Mesendoderm (in vitro differentiated cells): Measurements from ENCODE around the gene TSPAN7.

Experiments
- DNase-seq: peaks from one replicate; pipeline ENCODE4 v3.0.0; 2013
- H2AK5ac ChIP-seq: 2 replicates; pipeline ENCODE4 v1.6.1; 2013; ENCODE audit warnings: low read length, inconsistent platforms
- H2BK120ac ChIP-seq: 2 replicates; pipeline ENCODE4 v1.6.1; 2013; ENCODE audit warnings: low read depth, mild to moderate bottlenecking, low read length, moderate library complexity, mixed read lengths
- H2BK15ac ChIP-seq: replicated peaks from 2 replicates; pipeline ENCODE4 v1.6.1; 2013; ENCODE audit warnings: low read depth, mild to moderate bottlenecking, moderate library complexity
- H2BK5ac ChIP-seq: 2 replicates; pipeline ENCODE4 v1.6.1; 2013; ENCODE audit warnings: low read length, inconsistent platforms
- H3K18ac ChIP-seq: 2 replicates; pipeline ENCODE4 v1.6.1; 2013; ENCODE audit warnings: mild to moderate bottlenecking, low read length, mixed read lengths
- H3K23ac ChIP-seq: one replicate; pipeline ENCODE4 v1.6.1; 2013; ENCODE audit warnings: low read length
- H3K27ac ChIP-seq: 2 replicates; pipeline ENCODE4 v1.5.1; 2013; ENCODE audit warnings: low read depth, mild to moderate bottlenecking, inconsistent platforms, low read length, moderate library complexity
- H3K27me3 ChIP-seq: 2 replicates; pipeline ENCODE4 v1.6.1; 2013; ENCODE audit warnings: low read length, control low read depth, mild to moderate bottlenecking, inconsistent platforms; ENCODE audit not compliant: insufficient read depth, poor library complexity
- H3K36me3 ChIP-seq: 2 replicates; pipeline ENCODE4 v1.6.1; 2013; ENCODE audit warnings: low read length, inconsistent platforms; ENCODE audit not compliant: control insufficient read depth, insufficient read depth
- H3K4ac ChIP-seq: one replicate; pipeline ENCODE4 v1.6.1; 2013; ENCODE audit warnings: low read depth, mild to moderate bottlenecking, low read length, moderate library complexity
- H3K4me1 ChIP-seq: 2 replicates; pipeline ENCODE4 v1.6.1; 2013; ENCODE audit warnings: low read depth, low read length, inconsistent platforms; ENCODE audit not compliant: control insufficient read depth
- H3K4me2 ChIP-seq: 2 replicates; pipeline ENCODE4 v1.6.1; 2013; ENCODE audit warnings: low read length
- H3K4me3 ChIP-seq: 2 replicates; pipeline ENCODE4 v1.5.1; 2013; ENCODE audit warnings: mild to moderate bottlenecking, low read length
- H3K56ac ChIP-seq: one replicate; pipeline ENCODE4 v1.6.1; 2013; ENCODE audit warnings: low read length
- H3K79me1 ChIP-seq: 2 replicates; pipeline ENCODE4 v1.6.1; 2013; ENCODE audit warnings: low read length, inconsistent platforms
- H3K79me2 ChIP-seq: 2 replicates; pipeline ENCODE4 v1.6.1; 2013; ENCODE audit warnings: mild to moderate bottlenecking, low read length; ENCODE audit not compliant: control insufficient read depth, insufficient read depth
- H3K9ac ChIP-seq: 2 replicates; pipeline ENCODE4 v1.6.1; 2013; ENCODE audit warnings: low read length, inconsistent platforms
- H4K5ac ChIP-seq: one replicate; pipeline ENCODE4 v1.6.1; 2013; ENCODE audit warnings: low read length
- H4K8ac ChIP-seq: one replicate; pipeline ENCODE4 v1.6.1; 2013; ENCODE audit warnings: low read depth, mild to moderate bottlenecking, control low read depth, low read length, moderate library complexity
- WGBS: extraction: QIAGEN DNeasy Blood & Tissue Kit; methylation state at CpG from one replicate; pipeline ENCODE4 v1.1.7; 2013; ENCODE audit warnings: low lambda C conversion rate, missing lambda C conversion rate; ENCODE audit not compliant: insufficient coverage; ENCODE audit errors: extremely low coverage; 5-methylcytosine and 5-hydroxymethylcytosine counted together

Gene TSPAN7

GRCh38 chrX:38668771-38669170, 107.4 kb downstream of the TSPAN7 start:
- Histone ChIP-seq H3K4me2 (no peak overlapping the region), H2BK5ac (no peak overlapping the region), H3K4me1 (no peaks in the 10 kb centered on the region), H3K18ac (no peak overlapping the region), H2BK15ac (no peak overlapping the region), H3K9ac (no peak overlapping the region), H3K4ac (no peak overlapping the region), H3K36me3 (no peaks in the 10 kb centered on the region), H2AK5ac (no peak overlapping the region), H3K79me1 (no peaks in the 10 kb centered on the region), H4K8ac (no peak overlapping the region), H3K23ac (no peak overlapping the region), H3K4me3 (no peak overlapping the region), H3K27ac (no peak overlapping the region), H4K5ac (no peak overlapping the region), H3K56ac (no peak overlapping the region), H3K79me2 (no peaks in the 10 kb centered on the region), H3K27me3 (no peaks in the 10 kb centered on the region), H2BK120ac (no peak overlapping the region)
- no CpG with 5 or more reads among the region's 1 CpG for WGBS
- DNase-seq, result no peak

GRCh38 chrX:38669428-38669827, 108.1 kb downstream of the TSPAN7 start:
- Histone ChIP-seq H3K79me2 (no peaks in the 10 kb centered on the region), H3K27me3 (no peaks in the 10 kb centered on the region), H3K4ac (no peak overlapping the region), H3K4me2 (no peak overlapping the region), H3K9ac (no peak overlapping the region), H4K5ac (no peak overlapping the region), H3K79me1 (no peaks in the 10 kb centered on the region), H3K56ac (no peak overlapping the region), H3K4me1 (no peaks in the 10 kb centered on the region), H3K27ac (no peak overlapping the region), H3K36me3 (no peaks in the 10 kb centered on the region), H3K23ac (no peak overlapping the region), H2BK5ac (no peak overlapping the region), H2AK5ac (no peak overlapping the region), H4K8ac (no peak overlapping the region), H2BK15ac (no peak overlapping the region), H3K18ac (no peak overlapping the region), H3K4me3 (no peak overlapping the region), H2BK120ac (no peak overlapping the region)
- no peak for DNase-seq
- no CpG with 5 or more reads among the region's 4 CpGs for WGBS

DNA sequence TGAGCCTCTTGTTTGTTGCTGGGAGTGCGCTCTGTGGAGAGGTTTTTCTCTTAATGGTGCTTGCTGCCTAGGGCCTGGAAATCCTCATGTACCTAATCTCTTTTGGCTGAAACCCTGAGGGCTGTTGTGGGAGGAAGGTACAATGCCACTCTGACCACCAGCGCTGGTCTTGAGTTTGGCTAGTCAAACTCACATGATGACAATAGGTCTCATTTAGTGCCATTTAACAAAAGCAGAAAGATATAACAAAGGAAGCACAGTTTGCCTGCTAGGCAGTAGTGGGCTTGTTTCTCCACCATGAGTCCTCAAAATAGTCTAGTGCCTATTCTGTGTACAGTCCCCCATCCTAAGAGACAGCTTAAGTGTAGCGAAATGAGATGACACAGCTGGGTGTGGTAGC, 111.3 kb downstream of the TSPAN7 start:
- no peak overlapping the region for H3K4ac ChIP-seq
- WGBS, result no CpG with 5 or more reads among the region's 3 CpGs
- H2BK120ac ChIP-seq, result no peak overlapping the region
- no peak overlapping the region for H4K8ac ChIP-seq
- H3K27ac ChIP-seq, result no peak overlapping the region
- no peak overlapping the region for H3K23ac ChIP-seq
- no peak overlapping the region for H2BK5ac ChIP-seq
- H3K4me2 ChIP-seq, result no peak overlapping the region
- H3K36me3 ChIP-seq, result no peaks in the 10 kb centered on the region
- no peak overlapping the region for H3K18ac ChIP-seq
- no peaks in the 10 kb centered on the region for H3K79me1 ChIP-seq
- H3K27me3 ChIP-seq, result no peaks in the 10 kb centered on the region
- DNase-seq, result no peak
- no peak overlapping the region for H2BK15ac ChIP-seq
- H3K79me2 ChIP-seq, result no peaks in the 10 kb centered on the region
- no peaks in the 10 kb centered on the region for H3K4me1 ChIP-seq
- no peak overlapping the region for H3K4me3 ChIP-seq
- no peak overlapping the region for H2AK5ac ChIP-seq
- no peak overlapping the region for H4K5ac ChIP-seq
- H3K9ac ChIP-seq, result no peak overlapping the region
- no peak overlapping the region for H3K56ac ChIP-seq

DNA sequence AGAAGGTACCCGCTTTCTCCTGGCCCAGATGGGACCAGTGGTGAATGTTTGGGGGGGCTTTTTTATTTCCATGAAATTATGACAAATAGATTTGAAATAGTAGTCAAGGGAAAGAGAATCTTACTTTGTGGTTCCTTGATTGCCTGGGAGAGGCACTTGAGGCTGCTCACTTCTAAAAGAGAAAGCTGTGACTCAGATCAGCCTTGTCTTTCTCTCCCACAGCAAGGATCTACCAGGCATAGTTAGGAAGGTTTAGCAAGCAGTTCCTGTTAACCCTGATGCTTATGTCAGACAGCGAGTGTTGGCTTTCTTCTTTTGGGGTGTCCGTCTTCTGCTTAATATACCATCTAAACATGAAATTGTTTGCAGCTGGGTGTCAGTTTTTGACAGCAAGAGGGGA, 114.5 kb downstream of the TSPAN7 start:
- Histone ChIP-seq H3K18ac (no peak overlapping the region), H3K79me1 (no peaks in the 10 kb centered on the region), H2BK120ac (no peak overlapping the region), H3K27me3 (no peaks in the 10 kb centered on the region), H3K79me2 (no peaks in the 10 kb centered on the region), H4K8ac (no peak overlapping the region), H3K56ac (no peak overlapping the region), H3K4me2 (no peak overlapping the region), H3K36me3 (no peaks in the 10 kb centered on the region), H3K4ac (no peak overlapping the region), H2AK5ac (no peak overlapping the region), H3K9ac (no peak overlapping the region), H3K4me1 (no peaks in the 10 kb centered on the region), H4K5ac (no peak overlapping the region), H3K27ac (no peak overlapping the region), H2BK5ac (no peak overlapping the region), H2BK15ac (no peak overlapping the region), H3K23ac (no peak overlapping the region), H3K4me3 (no peak overlapping the region)
- no CpG with 5 or more reads among the region's 3 CpGs for WGBS
- DNase-seq, result no peak

- Histone ChIP-seq H3K36me3 (no peaks in the 10 kb centered on the region), H3K18ac (no peak overlapping the region), H2BK5ac (no peak overlapping the region), H3K9ac (no peak overlapping the region), H3K27ac (no peak overlapping the region), H3K27me3 (no peaks in the 10 kb centered on the region), H3K79me1 (no peaks in the 10 kb centered on the region), H3K4me1 (no peaks in the 10 kb centered on the region), H2AK5ac (no peak overlapping the region), H3K23ac (no peak overlapping the region), H3K4me3 (no peak overlapping the region), H3K79me2 (no peaks in the 10 kb centered on the region), H4K5ac (no peak overlapping the region), H3K4ac (no peak overlapping the region), H3K56ac (no peak overlapping the region), H2BK15ac (no peak overlapping the region), H3K4me2 (no peak overlapping the region), H4K8ac (no peak overlapping the region), H2BK120ac (no peak overlapping the region)
- no peak for DNase-seq
- no CpG with 5 or more reads among the region's 4 CpGs for WGBS
Measured at GRCh38 chrX:38678183-38678582, 116.8 kb downstream of the TSPAN7 start.

- no CpG with 5 or more reads among the region's 2 CpGs for WGBS
- H3K56ac ChIP-seq, result no peak overlapping the region
- no peaks in the 10 kb centered on the region for H3K79me2 ChIP-seq
- no peak overlapping the region for H2BK15ac ChIP-seq
- no peaks in the 10 kb centered on the region for H3K27me3 ChIP-seq
- no peak overlapping the region for H3K18ac ChIP-seq
- H3K4me1 ChIP-seq, result no peaks in the 10 kb centered on the region
- no peak overlapping the region for H3K23ac ChIP-seq
- H3K4me2 ChIP-seq, result no peak overlapping the region
- no peak overlapping the region for H4K8ac ChIP-seq
- DNase-seq, result no peak
- H3K36me3 ChIP-seq, result no peaks in the 10 kb centered on the region
- H3K4ac ChIP-seq, result no peak overlapping the region
- H3K27ac ChIP-seq, result no peak overlapping the region
- H3K79me1 ChIP-seq, result no peaks in the 10 kb centered on the region
- no peak overlapping the region for H4K5ac ChIP-seq
- H3K4me3 ChIP-seq, result no peak overlapping the region
- H2AK5ac ChIP-seq, result no peak overlapping the region
- no peak overlapping the region for H2BK120ac ChIP-seq
- no peak overlapping the region for H2BK5ac ChIP-seq
- no peak overlapping the region for H3K9ac ChIP-seq
Measured at GRCh38 chrX:38678821-38679220, 117.5 kb downstream of the TSPAN7 start.
